ENCODE data around the gene AKIP1.

Gene AKIP1

DNA sequence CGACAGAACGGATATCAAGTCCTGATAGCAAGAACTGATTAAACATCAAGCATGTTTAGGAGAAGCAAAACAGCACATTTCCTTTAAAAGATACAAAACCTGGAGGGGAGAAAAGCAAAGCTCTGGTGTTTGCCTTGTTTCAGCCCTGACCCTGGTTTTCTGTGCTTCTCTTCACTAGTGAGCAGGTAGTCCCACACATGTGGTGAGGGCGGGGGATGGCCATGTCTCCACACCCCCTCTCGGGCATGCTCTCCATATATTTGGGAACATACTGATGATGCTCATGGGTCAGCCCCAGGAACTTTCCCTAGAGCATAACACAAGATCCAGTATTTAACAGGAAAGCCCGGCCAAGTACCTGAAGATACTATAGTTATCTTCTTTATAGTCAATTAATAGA lies 11.7 kb downstream of the AKIP1 start:
- TF ChIP-seq, protein P1, sequence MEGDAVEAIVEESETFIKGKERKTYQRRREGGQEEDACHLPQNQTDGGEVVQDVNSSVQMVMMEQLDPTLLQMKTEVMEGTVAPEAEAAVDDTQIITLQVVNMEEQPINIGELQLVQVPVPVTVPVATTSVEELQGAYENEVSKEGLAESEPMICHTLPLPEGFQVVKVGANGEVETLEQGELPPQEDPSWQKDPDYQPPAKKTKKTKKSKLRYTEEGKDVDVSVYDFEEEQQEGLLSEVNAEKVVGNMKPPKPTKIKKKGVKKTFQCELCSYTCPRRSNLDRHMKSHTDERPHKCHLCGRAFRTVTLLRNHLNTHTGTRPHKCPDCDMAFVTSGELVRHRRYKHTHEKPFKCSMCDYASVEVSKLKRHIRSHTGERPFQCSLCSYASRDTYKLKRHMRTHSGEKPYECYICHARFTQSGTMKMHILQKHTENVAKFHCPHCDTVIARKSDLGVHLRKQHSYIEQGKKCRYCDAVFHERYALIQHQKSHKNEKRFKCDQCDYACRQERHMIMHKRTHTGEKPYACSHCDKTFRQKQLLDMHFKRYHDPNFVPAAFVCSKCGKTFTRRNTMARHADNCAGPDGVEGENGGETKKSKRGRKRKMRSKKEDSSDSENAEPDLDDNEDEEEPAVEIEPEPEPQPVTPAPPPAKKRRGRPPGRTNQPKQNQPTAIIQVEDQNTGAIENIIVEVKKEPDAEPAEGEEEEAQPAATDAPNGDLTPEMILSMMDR (conservative IDR thresholded peaks at IDR 0.05): no peak

DNA sequence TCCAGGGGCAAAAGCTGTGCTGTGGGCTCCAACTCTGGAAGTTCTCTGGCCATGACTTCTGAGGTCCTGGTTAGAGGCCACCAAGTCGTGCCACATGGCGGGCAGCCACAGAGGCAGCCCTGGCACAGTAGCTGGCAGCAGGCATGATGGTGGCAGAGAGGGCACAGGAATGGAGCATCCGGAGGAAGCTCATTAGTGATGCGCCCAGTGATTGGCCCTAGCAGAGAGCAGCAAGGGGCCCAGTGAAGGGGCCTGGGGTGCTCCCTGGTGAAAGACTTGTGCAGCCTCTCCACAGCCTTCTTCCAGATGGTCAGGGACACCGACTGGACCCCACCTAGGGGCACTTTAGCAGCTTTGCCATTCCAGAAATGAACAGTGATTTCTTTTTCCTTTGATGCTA lies 14.7 kb downstream of the AKIP1 start:
- TF ChIP-seq, protein P1 (conservative IDR thresholded peaks at IDR 0.05): no peak

More for the DNA sequence above, 11.7 kb downstream of the AKIP1 start:
- H3K27ac ChIP-seq: no peak overlapping the region

DNA sequence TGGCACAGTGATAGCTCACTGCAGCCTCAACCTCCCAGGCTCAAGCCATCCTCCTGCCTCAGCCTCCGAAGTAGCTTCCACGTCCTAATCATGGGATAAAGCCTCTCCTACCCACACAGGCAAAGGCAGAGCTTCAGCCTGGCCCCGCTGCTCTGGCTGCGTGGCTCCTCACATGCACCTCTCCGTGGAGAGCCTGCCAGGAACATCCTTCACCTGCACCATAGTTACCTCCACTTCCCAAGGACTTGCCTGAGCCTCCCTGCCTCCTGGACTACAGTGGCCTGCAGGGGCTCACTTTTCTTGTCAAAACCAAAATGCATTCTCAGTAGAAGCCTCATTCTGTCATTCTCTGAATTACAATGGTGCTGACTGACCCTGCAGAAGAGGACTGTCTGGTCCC lies 15.2 kb downstream of the AKIP1 start:
- TF ChIP-seq, protein P1 (conservative IDR thresholded peaks at IDR 0.05): no peak
- no peak overlapping the region for H3K27ac ChIP-seq

More for the DNA sequence above, 14.7 kb downstream of the AKIP1 start:
- H3K27ac ChIP-seq: no peak overlapping the region

DNA sequence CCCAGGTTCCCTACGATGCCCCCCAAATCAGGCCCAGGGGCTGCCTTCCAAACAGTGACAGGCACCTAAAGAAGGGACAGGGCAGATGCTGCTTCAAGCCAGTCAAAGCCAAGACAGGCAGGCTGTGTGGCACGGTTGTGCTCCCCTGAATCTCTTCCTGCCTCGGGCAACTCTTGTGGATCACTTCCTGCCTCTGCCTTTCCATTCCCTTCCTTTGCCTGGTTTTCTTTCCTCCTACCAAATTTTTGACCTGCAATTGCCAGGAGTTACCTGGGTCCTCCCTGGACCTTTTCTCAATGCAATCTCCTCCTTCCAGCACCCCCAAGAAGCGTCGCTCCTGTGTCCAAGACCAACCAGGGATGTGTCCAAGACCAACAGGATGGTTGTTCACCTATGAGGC lies 16.2 kb downstream of the AKIP1 start:
- TF ChIP-seq, protein P1 (conservative IDR thresholded peaks at IDR 0.05): no peak
- no peak overlapping the region for H3K27ac ChIP-seq

DNA sequence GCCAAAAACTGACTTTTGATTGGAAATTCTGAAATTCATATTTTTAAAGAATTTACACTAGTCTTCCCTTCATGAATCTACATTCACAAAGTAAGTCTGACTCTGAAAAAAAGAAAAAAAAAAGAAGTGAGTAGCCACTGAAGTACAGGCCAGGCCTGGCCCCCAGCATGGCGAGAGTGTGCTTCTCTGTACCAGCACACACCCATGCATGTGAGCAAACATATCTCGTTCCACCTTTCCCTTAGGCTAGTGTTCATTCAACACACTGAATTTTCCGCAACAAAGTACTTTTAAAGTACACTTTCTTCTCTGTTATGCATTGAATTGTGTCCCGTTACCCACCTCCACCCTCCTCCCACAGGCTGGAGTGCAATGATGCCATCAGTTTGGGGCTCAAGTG lies 17.2 kb downstream of the AKIP1 start:
- TF ChIP-seq, protein P1 (conservative IDR thresholded peaks at IDR 0.05): no peak
- H3K27ac ChIP-seq: no peak overlapping the region

DNA sequence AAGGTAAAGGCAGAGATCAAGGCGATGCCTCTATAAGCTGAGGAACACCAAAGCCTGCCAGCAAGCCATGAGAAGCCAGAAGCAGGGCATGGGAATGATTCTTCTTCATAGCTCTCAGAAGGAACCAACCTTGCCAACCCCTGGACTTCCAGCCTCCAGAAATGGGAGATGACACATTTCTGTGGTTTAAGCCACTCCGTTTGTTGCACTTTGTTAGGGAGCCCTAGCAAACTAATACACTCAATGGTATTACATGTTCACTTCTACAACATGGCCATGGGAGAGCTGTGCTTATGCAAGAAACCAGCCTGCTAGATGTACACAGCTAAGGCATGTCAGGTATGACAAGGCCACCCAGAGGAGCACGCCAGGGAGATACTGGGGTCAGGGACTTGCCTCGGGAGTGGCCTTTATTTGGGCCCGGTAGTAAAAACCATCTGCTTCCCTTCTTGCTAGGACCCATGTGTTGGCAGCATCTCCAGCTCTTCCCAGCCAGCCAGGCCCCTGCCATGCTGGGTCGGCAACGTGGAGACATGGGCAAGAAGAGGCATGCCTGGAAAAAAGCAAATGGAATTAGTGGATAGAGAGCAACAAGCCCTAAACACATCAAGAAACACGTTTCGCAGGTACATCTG lies 18.1 kb downstream of the AKIP1 start:
- TF ChIP-seq, protein P1 (conservative IDR thresholded peaks at IDR 0.05): no peak
- no peak overlapping the region for H3K27ac ChIP-seq

DNA sequence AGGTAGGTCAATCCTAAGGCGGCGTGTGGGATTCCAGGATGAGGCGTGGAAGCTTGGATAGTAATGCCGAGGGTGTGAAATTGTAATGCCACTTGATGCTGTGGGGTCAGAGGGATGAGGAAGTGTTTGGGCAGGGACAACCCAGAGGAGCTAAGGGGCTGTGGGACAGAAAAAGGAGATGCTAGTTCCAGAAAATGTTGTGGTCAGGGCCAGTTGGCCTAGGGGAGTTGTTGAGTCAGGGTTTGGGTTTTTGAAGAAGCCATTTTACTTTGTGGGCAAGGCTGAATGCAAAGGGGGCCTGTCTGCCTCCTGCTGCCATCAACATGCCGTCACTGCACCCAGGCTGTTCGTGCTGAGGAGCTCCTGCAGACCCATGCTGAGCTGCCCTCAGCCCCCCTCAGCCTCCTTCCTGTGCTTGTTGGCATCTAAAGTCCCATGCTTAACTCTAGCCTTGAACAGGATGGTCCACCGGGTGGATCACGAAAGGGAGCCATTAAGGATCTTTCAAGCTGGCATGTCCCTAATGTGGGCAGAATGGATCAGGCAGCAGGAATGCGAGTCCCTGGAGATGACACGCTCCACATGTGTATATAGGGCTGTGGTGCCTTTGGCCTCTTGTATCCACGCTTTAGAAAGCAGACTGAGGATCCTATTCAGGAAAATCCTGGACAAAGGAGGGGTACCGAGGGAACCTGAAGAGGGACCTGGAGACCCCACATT lies 19.6 kb downstream of the AKIP1 start:
- TF ChIP-seq, protein P1 (conservative IDR thresholded peaks at IDR 0.05): no peak

More for the DNA sequence above, 19.6 kb downstream of the AKIP1 start:
- no peak overlapping the region for H3K27ac ChIP-seq

Measured in VCaP (cell line).